Naive B cell (primary cell): ENCODE data around the gene YEATS4. TPM values are rescaled to one million over a fixed set of nuclear protein-coding genes. Genes with fewer than 3 reads are reported as not detected.
A peak's percentile ranks its signal among the peaks of the same experiment; 100 is the strongest.

Source experiments
- ATAC-seq, 2 donors: fragments of 150-1000 bp; cut with Tn5 transposase; 2 replicates each; pipeline ENCODE4 v1.10.0; 2021; ENCODE audit warnings: low read depth in 2 of 2, mild to moderate bottlenecking in 2 of 2, moderate library complexity in 2 of 2
- DNase-seq: peaks from one replicate; pipeline ENCODE4 v3.0.0; 2022
- H3K27ac Mint-ChIP-seq, 6 donors: one replicate each; pipeline ENCODE4 v1.8.0; 2020 to 2022; ENCODE audit warnings: mild to moderate bottlenecking in 6 of 6, mixed read lengths in 6 of 6, moderate library complexity in 5 of 6, inconsistent platforms in 2 of 6
- H3K27me3 Mint-ChIP-seq, 3 donors: one replicate each; pipeline ENCODE4 v1.8.0; 2021 to 2022; ENCODE audit warnings: mixed read lengths in 3 of 3, mild to moderate bottlenecking in 1 of 3
- H3K36me3 Mint-ChIP-seq, 2 donors: one replicate each; pipeline ENCODE4 v1.8.0; 2020 to 2022; ENCODE audit warnings: mixed read lengths in 2 of 2, inconsistent platforms in 1 of 2, mild to moderate bottlenecking in 1 of 2
- H3K4me1 Mint-ChIP-seq, 3 donors: one replicate each; pipeline ENCODE4 v1.8.0; 2020 to 2022; ENCODE audit warnings: mixed read lengths in 3 of 3, inconsistent platforms in 1 of 3, mild to moderate bottlenecking in 1 of 3, moderate library complexity in 1 of 3
- H3K4me3 Mint-ChIP-seq, 8 donors: one replicate each; pipeline ENCODE4 v1.8.0; 2020 to 2022; ENCODE audit warnings: mild to moderate bottlenecking in 8 of 8, mixed read lengths in 8 of 8, moderate library complexity in 8 of 8, inconsistent platforms in 2 of 8
- H3K9me3 Mint-ChIP-seq, 7 donors: one replicate each; pipeline ENCODE4 v1.8.0; 2020 to 2022; ENCODE audit warnings: mixed read lengths in 7 of 7, mild to moderate bottlenecking in 5 of 7, inconsistent platforms in 2 of 7, moderate library complexity in 1 of 7
- polyA plus RNA-seq, 6 donors: library from polyadenylated mRNA; unstranded; fragments of 300-500 nt; fragmentation: Illumina TruSeq; gene quantifications; one replicate each; pipeline ENCODE4 v1.2.3, GENCODE V29; 2021; ENCODE audit warnings: low read depth in 6 of 6

Gene YEATS4
- polyA plus RNA-seq, 6 donors from 2014 or later: 24.3 to 51.8 (median 45.7) TPM

- H3K4me1 Mint-ChIP-seq: peaks cover 17 to 26% (median 26%) of the 10 kb centered on the region in 3 donors
- no peaks in the 10 kb centered on the region for H3K9me3 Mint-ChIP-seq
- H3K27me3 Mint-ChIP-seq: no peaks in the 10 kb centered on the region
- peak overlapping the region in 4 of 6 donors; percentile 15 to 82 (median 57) for H3K27ac Mint-ChIP-seq
- peak overlapping the region; percentile 83 to 96 (median 92) for H3K4me3 Mint-ChIP-seq
- DNase-seq (no peak), ATAC-seq (no peak)
- H3K36me3 Mint-ChIP-seq: no peaks in the 10 kb centered on the region
Measured at GRCh38 chr12:69331909-69332684, 27.4 kb upstream of the YEATS4 start.

GRCh38 chr12:69332815-69333358 is 26.7 kb upstream of the YEATS4 start:
- Mint-ChIP-seq H3K27ac (peak overlapping the region in 3 of 6 donors; percentile 1 to 32 (median 14)), H3K36me3 (no peaks in the 10 kb centered on the region), H3K4me1 (peaks cover 22 to 34% (median 33%) of the 10 kb centered on the region in 3 donors), H3K27me3 (no peaks in the 10 kb centered on the region), H3K4me3 (peak overlapping the region in 3 of 8 donors; percentile 2 to 83 (median 63)), H3K9me3 (no peaks in the 10 kb centered on the region)
- DNase-seq: no peak
- no peak for ATAC-seq

DNA sequence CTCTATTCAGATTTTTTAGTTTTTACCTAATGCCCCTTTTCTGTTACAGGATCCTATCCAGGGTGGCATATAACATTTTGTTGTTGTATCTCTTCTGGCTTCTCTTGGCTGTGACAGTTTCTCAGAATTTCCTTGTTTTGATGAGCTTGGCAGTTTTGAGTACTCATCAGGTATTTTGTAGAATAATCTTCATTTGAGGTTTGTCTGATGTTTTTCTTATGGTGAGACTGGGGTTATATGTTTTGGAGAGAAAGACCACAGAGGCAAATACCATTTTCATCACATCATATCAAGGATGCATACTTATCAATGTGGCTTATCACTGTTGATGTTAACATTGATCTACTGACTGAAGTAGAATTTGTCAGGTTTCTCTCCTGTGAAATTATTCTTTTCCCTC is 25.4 kb upstream of the YEATS4 start:
- Mint-ChIP-seq H3K27me3 (no peaks in the 10 kb centered on the region), H3K4me1 (peaks cover 29 to 43% (median 38%) of the 10 kb centered on the region in 3 donors), H3K4me3 (no peak overlapping the region), H3K27ac (no peak overlapping the region), H3K36me3 (no peaks in the 10 kb centered on the region), H3K9me3 (no peaks in the 10 kb centered on the region)
- ATAC-seq (no peak), DNase-seq (no peak)

- H3K27ac Mint-ChIP-seq: peak overlapping the region in 4 of 6 donors; percentile 40 to 85 (median 65)
Measured at GRCh38 chr12:69337311-69338090, 22.0 kb upstream of the YEATS4 start.

GRCh38 chr12:69338120-69338859 is 21.3 kb upstream of the YEATS4 start:
- DNase-seq: no peak
- Mint-ChIP-seq H3K4me1 (peaks cover 19 to 23% (median 23%) of the 10 kb centered on the region in 3 donors), H3K36me3 (no peaks in the 10 kb centered on the region), H3K27me3 (peaks cover 0 to 3% (median 0%) of the 10 kb centered on the region in 3 donors), H3K9me3 (no peaks in the 10 kb centered on the region), H3K4me3 (peak overlapping the region in 1 of 8 donors; percentile 65), H3K27ac (peak overlapping the region; percentile 0 to 91 (median 57))
- peak; percentile 71 to 81 for ATAC-seq

More at GRCh38 chr12:69337311-69338090, 22.0 kb upstream of the YEATS4 start:
- Mint-ChIP-seq H3K27me3 (no peaks in the 10 kb centered on the region), H3K9me3 (no peaks in the 10 kb centered on the region), H3K4me1 (peaks cover 19 to 23% (median 23%) of the 10 kb centered on the region in 3 donors), H3K36me3 (no peaks in the 10 kb centered on the region), H3K4me3 (peak overlapping the region in 3 of 8 donors; percentile 7 to 32 (median 31))
- DNase-seq (no peak), ATAC-seq (peak; percentile 41 to 49)

- H3K9me3 Mint-ChIP-seq: no peaks in the 10 kb centered on the region
- peak overlapping the region in 3 of 6 donors; percentile 5 to 84 (median 48) for H3K27ac Mint-ChIP-seq
- no peaks in the 10 kb centered on the region for H3K36me3 Mint-ChIP-seq
- H3K4me3 Mint-ChIP-seq: peak overlapping the region in 1 of 8 donors; percentile 37
- peaks cover 0 to 6% (median 0%) of the 10 kb centered on the region in 3 donors for H3K27me3 Mint-ChIP-seq
- ATAC-seq: no peak
- DNase-seq: no peak
- peaks cover 19 to 23% (median 23%) of the 10 kb centered on the region in 3 donors for H3K4me1 Mint-ChIP-seq
Measured at GRCh38 chr12:69338936-69339335, 20.6 kb upstream of the YEATS4 start.

DNA sequence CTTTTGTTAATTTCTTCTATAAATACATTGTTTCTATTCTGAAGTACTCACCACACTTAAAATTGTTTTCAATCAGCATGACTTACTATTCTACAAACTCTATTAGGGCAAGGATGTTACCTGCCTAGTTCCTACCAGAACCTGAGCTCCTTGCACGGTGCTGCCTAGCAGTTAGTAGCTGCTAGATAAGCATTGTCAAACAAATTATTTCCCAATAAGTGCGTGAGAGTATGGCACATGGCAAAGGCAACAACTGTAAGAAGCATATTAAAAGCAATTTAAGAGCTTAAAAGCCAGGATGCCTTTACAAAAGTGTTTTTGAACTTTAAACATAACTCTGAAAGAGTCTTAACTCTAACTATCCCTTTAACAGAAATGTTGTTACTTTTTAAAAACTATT is 19.5 kb upstream of the YEATS4 start:
- Mint-ChIP-seq H3K4me3 (no peak overlapping the region), H3K9me3 (no peaks in the 10 kb centered on the region), H3K27me3 (peaks cover 0 to 6% (median 0%) of the 10 kb centered on the region in 3 donors), H3K27ac (peak overlapping the region in 5 of 6 donors; percentile 6 to 86 (median 57)), H3K4me1 (peaks cover 19 to 23% (median 23%) of the 10 kb centered on the region in 3 donors), H3K36me3 (no peaks in the 10 kb centered on the region)
- DNase-seq: no peak
- no peak for ATAC-seq

- peaks cover 0 to 6% (median 0%) of the 10 kb centered on the region in 3 donors for H3K27me3 Mint-ChIP-seq
- no peaks in the 10 kb centered on the region for H3K9me3 Mint-ChIP-seq
- ATAC-seq (no peak), DNase-seq (no peak)
- H3K4me3 Mint-ChIP-seq: no peak overlapping the region
- peaks cover 19 to 23% (median 23%) of the 10 kb centered on the region in 3 donors for H3K4me1 Mint-ChIP-seq
- H3K27ac Mint-ChIP-seq: peak overlapping the region in 1 of 6 donors; percentile 47
- no peaks in the 10 kb centered on the region for H3K36me3 Mint-ChIP-seq
Measured at GRCh38 chr12:69341328-69341727, 18.2 kb upstream of the YEATS4 start.

GRCh38 chr12:69342421-69342820 is 17.1 kb upstream of the YEATS4 start:
- no peak overlapping the region for H3K27ac Mint-ChIP-seq
- peaks cover 14 to 15% (median 15%) of the 10 kb centered on the region in 3 donors for H3K4me1 Mint-ChIP-seq
- H3K27me3 Mint-ChIP-seq: peaks cover 0 to 6% (median 0%) of the 10 kb centered on the region in 3 donors
- H3K9me3 Mint-ChIP-seq: no peaks in the 10 kb centered on the region
- no peak overlapping the region for H3K4me3 Mint-ChIP-seq
- ATAC-seq (no peak), DNase-seq (no peak)
- H3K36me3 Mint-ChIP-seq: no peaks in the 10 kb centered on the region

- Mint-ChIP-seq H3K27ac (peak overlapping the region in 1 of 6 donors; percentile 22), H3K4me3 (no peak overlapping the region), H3K36me3 (no peaks in the 10 kb centered on the region), H3K4me1 (peaks cover 9 to 12% (median 11%) of the 10 kb centered on the region in 3 donors), H3K9me3 (no peaks in the 10 kb centered on the region), H3K27me3 (peaks cover 0 to 6% (median 0%) of the 10 kb centered on the region in 3 donors)
- ATAC-seq (no peak), DNase-seq (no peak)
Measured at GRCh38 chr12:69343357-69343756, 16.2 kb upstream of the YEATS4 start.

DNA sequence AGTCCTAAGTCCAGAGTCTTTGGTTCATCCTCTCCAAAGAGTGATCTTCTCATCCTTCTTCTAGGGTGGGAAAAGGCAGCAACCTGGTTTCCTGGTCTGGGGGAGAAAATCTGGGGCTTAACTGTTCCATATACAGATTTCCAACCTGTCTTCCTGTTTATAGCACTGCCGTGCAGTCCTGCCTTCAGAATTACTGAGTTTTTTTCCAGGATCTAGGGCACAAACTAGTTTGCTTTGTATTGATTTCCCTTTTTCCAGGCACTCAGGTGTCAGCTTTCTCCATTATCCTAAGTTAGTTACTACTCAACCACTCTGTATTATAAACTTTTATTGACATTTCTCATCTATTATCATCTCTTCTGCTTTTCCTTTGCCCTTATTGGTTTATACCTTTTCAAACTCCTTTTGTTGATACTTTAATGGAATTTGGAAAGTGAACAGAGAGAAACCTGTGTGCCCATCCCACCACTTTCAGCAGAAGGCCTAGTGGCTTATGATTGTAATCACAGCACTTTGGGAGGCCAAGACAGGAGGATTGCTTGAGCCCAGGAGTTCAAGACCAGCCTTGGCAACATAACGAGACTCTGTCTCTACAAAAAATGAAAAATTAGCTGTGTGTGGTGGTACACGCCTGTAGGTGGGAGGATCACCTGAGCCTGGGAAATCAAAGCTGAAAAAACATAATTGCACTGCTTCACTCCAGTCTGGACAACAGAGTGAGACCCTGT is 15.5 kb upstream of the YEATS4 start:
- H3K4me1 Mint-ChIP-seq: peaks cover 7 to 13% (median 11%) of the 10 kb centered on the region in 3 donors
- peak overlapping the region in 1 of 6 donors; percentile 37 for H3K27ac Mint-ChIP-seq
- no peaks in the 10 kb centered on the region for H3K9me3 Mint-ChIP-seq
- no peaks in the 10 kb centered on the region for H3K36me3 Mint-ChIP-seq
- H3K4me3 Mint-ChIP-seq: no peak overlapping the region
- peaks cover 0 to 6% (median 0%) of the 10 kb centered on the region in 3 donors for H3K27me3 Mint-ChIP-seq
- no peak for ATAC-seq
- no peak for DNase-seq

GRCh38 chr12:69345077-69345476 is 14.5 kb upstream of the YEATS4 start:
- Mint-ChIP-seq H3K27me3 (peaks cover 0 to 6% (median 0%) of the 10 kb centered on the region in 3 donors), H3K27ac (no peak overlapping the region)

More at GRCh38 chr12:69345077-69345476, 14.5 kb upstream of the YEATS4 start:
- ATAC-seq: no peak
- no peaks in the 10 kb centered on the region for H3K9me3 Mint-ChIP-seq
- no peak overlapping the region for H3K4me3 Mint-ChIP-seq
- DNase-seq: no peak
- H3K36me3 Mint-ChIP-seq: no peaks in the 10 kb centered on the region
- H3K4me1 Mint-ChIP-seq: peaks cover 5 to 7% (median 6%) of the 10 kb centered on the region in 3 donors
